Testis (tissue), 2 donors: ENCODE data around the gene PAPPA2.
A peak's percentile ranks its signal among the peaks of the same experiment; 100 is the strongest.

Experiments used
- CTCF ChIP-seq, 3 experiments: fragments of 450-650 bp in 2 of 3; fragments of 200-600 bp in 1 of 3; sonication (generic) in 1 of 3; IDR thresholded peaks; one replicate each; pipeline ENCODE4 v1.5.1; 2016 to 2019; ENCODE audit warnings: antibody characterized with exemption in 3 of 3, mild to moderate bottlenecking in 2 of 3, moderate library complexity in 1 of 3
- POLR2A ChIP-seq: fragments of 450-650 bp; IDR thresholded peaks from one replicate; pipeline ENCODE4 v1.6.1; 2017; ENCODE audit warnings: antibody characterized with exemption, mild to moderate bottlenecking, moderate library complexity

GRCh38 chr1:176559878-176560277 lies 96.9 kb downstream of the PAPPA2 start:
- TF ChIP-seq CTCF (IDR thresholded peaks at IDR 0.05) (peak; percentile 60 to 88 (median 75)), POLR2A (no peak)
